Jurkat, Clone E6-1 (cell line): ENCODE measurements around the gene CNIH3.
A peak's percentile ranks its signal among the peaks of the same experiment; 100 is the strongest.
"Not testable (repeated sequence)": the region's sequence is repeated elsewhere in the genome, so short reads cannot be mapped to it uniquely, and the experiment has no call there.

Experiments
- DNase-seq: peaks from one replicate; pipeline ENCODE4 v3.0.0-alpha.2; 2011; ENCODE audit warnings: low read depth, low spot score
- H3K4me3 ChIP-seq: 2 replicates; pipeline ENCODE4 v1.5.1; 2011; ENCODE audit warnings: mild to moderate bottlenecking, low read length, control low read depth, moderate library complexity

The CNIH3 gene

DNA sequence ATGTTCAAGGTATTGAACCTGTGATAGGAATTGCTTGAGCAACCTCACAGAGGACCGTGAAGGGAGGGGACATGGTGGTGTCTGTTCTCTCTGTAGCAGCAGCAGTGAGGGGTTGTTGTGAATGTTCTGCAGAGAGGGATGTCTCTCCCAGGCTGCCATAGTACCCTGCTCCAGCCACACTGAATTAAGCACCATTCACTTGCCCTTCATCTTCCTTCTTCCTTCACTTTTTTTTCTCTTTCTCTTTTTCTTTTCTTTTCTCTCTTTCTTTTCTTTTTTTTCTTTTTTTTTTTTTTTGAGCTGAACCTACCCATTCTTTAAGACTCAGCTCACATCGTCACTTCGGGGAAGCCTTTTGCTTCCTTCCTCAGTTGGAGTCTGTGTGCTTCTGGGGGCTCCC lies 89.5 kb downstream of the CNIH3 start:
- no peak for DNase-seq
- no peak overlapping the region for H3K4me3 ChIP-seq

DNA sequence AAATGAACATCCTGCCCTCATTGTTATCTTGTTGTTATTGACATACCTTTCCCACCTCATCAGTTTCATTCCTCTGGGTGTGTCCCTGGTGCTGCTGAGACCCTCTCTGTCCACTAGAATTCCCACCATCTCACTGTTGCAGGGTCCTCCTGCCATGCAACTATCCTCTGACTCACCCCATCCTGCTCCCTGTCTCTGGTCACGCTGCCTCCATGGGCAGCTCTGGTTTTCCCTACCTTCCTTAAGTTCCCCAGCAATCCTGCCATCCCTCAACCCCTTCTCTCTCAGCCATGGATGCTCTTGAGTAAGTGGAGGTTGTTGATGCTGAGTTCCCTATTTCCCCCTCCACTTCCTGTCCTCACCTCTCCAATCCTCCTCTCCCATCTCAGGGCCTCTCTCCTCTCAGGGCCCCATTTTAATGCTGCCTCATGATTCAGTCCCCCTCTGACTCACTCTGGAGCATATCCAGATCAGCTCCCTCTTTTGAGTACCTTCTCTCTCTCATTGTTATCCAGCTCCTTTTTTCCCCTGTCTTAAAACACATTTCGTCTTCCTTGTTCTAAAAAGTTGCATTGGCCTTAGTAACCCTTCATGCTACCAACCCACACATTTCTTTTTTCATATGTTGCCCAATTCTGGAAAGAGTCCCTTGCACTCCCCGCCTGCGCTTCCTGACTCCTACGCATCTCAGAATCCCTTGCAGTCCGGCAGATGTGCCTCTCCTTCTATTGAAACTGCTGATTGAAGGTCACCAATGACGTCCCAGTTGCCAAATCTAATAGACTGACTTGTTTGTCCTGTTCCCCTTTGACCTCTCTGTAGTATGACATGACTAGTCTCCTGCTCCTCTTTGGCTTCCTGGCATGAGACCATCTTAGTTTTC lies 92.0 kb downstream of the CNIH3 start:
- DNase-seq: no peak
- no peak overlapping the region for H3K4me3 ChIP-seq

DNA sequence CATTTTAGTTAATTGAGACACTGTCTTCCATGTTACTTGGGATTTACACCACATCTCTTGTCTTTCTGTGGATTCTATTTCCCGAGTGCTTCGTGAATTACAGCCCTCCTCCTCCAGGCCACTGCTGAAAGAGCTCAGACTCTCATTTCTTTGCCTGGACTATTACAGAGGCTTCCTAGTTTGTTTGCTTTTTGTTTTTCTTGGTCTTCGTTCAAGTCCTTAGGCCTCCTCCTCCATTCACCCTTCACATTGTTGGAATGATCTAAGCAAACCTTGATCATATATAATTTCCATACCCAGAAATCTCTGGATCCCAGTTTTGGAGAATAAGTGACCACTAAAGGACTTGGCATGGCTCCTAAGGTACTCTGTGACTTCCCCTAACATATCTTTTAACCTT lies 94.1 kb downstream of the CNIH3 start:
- DNase-seq: no peak
- H3K4me3 ChIP-seq: no peak overlapping the region

DNA sequence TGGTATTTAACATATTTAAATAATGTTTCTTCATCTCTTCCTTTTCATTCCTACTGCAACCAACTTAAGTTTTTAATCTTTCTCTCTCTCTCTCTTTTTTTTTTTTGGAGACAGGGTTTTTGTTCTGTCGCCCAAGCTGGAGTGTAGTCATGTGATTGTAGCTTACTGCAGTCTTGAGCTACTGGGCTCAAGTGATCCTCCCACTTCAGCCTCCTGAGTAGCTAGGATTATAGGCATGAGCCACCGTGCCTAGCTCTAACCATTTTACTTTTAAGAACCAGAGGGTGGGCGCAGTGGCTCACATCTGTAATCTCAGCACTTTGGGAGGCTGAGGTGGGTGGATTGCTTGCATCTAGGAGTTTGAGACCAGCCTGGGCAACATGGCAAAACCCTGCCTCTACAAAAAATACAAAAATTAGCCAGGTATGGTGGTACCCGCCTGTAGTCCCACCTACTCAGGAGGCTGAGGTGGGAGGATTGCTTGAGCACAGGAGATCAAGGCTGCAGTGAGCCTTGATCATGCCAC lies 95.2 kb downstream of the CNIH3 start:
- DNase-seq, H3K4me3 ChIP-seq: not testable (repeated sequence)

DNA sequence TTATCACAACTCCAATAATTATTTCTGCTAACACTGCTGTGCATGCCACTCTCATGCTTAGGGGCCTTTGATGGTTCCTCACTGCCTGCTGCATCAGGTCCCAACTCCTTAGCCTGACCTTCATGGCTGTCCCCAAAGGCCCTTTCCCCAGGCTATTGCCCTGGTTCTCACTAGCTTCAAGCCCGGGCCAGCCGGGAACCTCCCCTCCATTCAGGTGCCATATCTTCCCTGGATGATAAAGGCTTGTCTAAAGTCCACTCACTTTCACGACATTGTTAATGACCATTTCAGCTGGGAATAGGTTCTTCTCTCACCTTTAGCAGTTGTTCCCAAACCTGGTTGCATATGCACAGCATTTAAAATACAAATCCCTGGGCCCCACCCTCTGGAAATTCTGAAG lies 95.8 kb downstream of the CNIH3 start:
- no peak overlapping the region for H3K4me3 ChIP-seq
- no peak for DNase-seq

- no peak for DNase-seq
Measured at GRCh38 chr1:224713228-224713627, 97.1 kb downstream of the CNIH3 start.

DNA sequence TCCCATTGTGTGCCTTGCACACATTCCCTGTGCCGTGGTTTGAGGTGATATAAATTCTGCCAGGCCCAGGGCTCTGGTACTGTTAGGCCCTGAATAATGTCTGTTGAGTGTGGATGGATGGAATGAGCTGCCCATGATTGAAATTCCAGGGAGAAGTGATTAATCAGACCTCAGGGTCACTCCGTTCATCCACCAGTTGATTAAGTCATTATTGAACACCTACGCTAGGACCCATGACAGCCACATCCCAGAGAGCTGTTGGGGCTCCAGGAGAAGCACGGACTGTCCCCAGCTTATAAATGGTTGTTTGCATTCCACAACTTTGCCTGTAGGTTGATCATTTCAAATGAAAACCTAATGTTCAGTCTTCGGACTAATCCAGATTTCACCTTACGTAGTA lies 98.4 kb downstream of the CNIH3 start:
- DNase-seq: no peak

More at GRCh38 chr1:224713228-224713627, 97.1 kb downstream of the CNIH3 start:
- no peak overlapping the region for H3K4me3 ChIP-seq

DNA sequence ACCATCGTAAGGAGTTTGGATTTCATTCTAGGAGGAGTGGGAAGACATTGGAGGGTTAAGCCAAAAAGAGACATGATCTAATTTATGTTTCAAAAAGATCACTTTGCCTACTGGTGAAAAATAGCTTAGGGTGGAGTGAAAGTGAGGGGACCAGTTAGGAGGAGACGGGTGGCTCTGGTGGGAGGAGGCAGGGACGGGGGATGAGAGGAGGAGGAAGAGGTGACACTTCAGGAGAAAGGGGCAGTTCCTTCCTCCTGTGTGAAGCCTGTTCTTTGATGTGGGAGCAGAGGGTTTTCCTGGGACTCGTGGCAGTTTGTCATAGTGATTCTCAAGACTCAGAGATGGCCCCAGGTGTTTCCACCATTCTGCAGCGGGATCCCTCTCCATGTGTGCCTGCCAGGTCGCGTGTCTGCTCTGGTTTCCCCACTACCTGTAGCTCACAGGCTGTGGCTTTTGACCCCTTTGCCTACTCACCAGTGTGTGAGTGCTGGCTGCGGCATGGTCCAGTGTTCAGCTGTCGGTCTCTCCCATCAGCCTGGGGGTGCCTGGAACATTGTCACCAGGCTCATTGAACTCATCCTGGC lies 102.4 kb downstream of the CNIH3 start:
- H3K4me3 ChIP-seq: no peak overlapping the region
- peak; percentile 40 for DNase-seq

More for the DNA sequence above, 98.4 kb downstream of the CNIH3 start:
- no peak overlapping the region for H3K4me3 ChIP-seq

DNA sequence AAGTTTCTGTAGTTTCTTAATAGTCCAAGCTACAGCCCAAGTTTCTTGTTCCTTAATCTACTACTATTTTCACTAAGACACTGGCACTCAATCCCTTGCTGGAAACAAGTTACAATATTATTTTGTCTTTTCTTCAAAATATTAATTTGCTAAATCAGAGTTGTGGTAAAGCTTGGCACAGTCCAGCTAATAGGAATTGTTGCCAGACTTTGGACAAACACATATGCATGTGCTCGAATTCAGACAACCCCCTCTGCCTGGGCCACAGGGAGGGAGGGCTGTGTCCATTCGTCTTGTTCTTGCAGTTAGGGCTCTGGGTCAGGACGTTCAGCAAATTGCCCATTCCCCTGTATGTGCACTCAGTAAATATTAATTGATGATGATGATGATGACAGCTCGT lies 103.6 kb downstream of the CNIH3 start:
- no peak overlapping the region for H3K4me3 ChIP-seq
- DNase-seq: no peak

- DNase-seq: no peak
- no peak overlapping the region for H3K4me3 ChIP-seq
Measured at GRCh38 chr1:224720216-224720615, 104.1 kb downstream of the CNIH3 start.

GRCh38 chr1:224721000-224721399 lies 104.9 kb downstream of the CNIH3 start:
- DNase-seq: no peak
- no peak overlapping the region for H3K4me3 ChIP-seq

DNA sequence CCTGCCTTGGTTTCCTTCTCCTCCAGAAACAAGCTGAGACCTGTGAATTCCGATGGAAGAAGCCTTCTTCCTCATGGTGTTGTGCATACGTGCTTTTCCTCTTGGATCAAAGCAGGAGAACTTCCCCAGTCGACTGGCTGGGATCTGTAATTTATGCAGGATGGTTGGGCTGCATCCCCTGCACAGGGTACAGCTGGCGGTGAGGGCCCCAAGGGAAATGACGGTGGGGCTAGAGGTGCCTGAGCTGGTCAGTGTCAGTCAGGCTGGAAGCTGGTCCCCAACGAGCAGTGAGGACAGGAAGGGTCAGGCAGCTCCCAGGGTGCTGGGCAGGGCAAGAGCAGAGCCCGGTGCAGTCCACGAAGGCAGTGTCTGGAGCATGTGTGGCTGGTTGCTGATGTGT lies 106.7 kb downstream of the CNIH3 start:
- H3K4me3 ChIP-seq: no peak overlapping the region
- DNase-seq: no peak

DNA sequence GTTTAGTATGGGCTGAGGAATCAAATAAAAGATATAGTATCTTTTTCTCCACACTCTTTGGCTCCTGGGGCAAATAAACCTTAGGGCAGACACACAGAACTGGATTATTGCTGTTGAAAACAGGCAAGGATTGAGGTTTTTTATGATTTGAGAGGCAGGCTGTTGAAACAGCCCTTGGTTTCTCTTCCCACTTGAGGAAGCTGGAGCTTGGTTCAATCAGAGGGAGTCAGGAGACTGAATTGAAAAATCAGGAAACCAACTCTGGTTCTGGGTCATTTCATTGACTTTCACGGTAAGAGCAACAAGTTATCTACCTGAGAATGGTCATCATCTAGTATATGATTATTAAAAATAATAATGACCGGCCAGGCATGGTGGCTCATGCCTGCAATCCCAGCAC lies 108.4 kb downstream of the CNIH3 start:
- H3K4me3 ChIP-seq: no peak overlapping the region
- no peak for DNase-seq

- DNase-seq: no peak
- no peak overlapping the region for H3K4me3 ChIP-seq
Measured at GRCh38 chr1:224726441-224727182, 110.5 kb downstream of the CNIH3 start.

GRCh38 chr1:224727351-224728289 lies 111.5 kb downstream of the CNIH3 start:
- no peak for DNase-seq
- H3K4me3 ChIP-seq: no peak overlapping the region

DNA sequence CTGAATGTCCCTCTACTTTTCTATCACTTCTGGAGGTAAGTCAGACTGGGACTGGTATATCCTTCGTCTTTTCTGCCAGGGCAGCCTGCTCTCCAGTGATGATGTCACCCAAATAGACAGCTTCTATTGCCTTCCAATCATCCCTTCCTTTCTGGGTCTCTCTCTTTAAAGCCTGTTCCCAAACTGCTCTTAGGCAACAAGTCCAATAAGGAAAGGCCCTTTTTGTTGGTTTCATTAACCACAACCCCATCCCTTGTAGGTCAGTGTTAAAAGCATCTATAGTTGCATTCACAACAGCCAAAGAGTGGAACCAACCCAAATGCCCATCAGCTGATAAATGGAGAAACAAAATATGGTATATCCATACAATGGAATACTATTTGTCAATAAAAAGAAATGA lies 114.4 kb downstream of the CNIH3 start:
- no peak for DNase-seq

GRCh38 chr1:224730965-224731364 lies 114.8 kb downstream of the CNIH3 start:
- no peak overlapping the region for H3K4me3 ChIP-seq
- DNase-seq: no peak

More for the DNA sequence above, 114.4 kb downstream of the CNIH3 start:
- H3K4me3 ChIP-seq: no peak overlapping the region

DNA sequence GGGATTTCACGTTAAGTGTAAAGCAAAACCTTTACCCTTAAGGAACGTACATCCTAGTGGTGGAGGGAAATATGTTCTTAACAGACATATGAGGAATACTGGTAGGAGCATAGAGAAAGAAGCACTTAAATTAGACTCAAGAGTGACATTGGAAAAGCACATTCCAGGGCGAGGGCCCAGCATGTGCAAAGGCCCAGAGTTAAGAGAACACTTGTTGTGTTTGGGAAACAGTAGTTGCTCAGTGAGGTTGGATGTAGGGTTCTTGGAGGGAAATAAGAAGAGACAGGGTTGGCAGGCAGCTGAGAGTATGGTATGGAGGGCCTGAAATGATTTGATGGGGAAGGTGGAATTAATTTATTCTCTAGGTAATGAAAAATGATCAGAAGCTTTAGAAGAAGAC lies 115.5 kb downstream of the CNIH3 start:
- DNase-seq: no peak
- H3K4me3 ChIP-seq: no peak overlapping the region
